22Rv1 (cell line): ENCODE results near the gene SLC22A17.
A peak's percentile ranks its signal among the peaks of the same experiment; 100 is the strongest.

ENCODE experiments used
- H3K27ac ChIP-seq: fragments of 450-650 bp; 2 replicates; pipeline ENCODE4 v1.5.1; 2017
- CTCF ChIP-seq: fragments of 450-650 bp; IDR thresholded peaks from 2 replicates; pipeline ENCODE4 v1.5.1; 2017; ENCODE audit warnings: mild to moderate bottlenecking
- ZFX ChIP-seq: fragments of 450-650 bp; IDR thresholded peaks from 2 replicates; pipeline ENCODE4 v1.6.1; 2017; ENCODE audit warnings: antibody characterized with exemption, borderline replicate concordance

The SLC22A17 gene

GRCh38 chr14:23300687-23301223, 51.9 kb downstream of the SLC22A17 start:
- H3K27ac ChIP-seq, result peak overlapping the region; percentile 96
- TF ChIP-seq ZFX (no peak), CTCF (no peak)

GRCh38 chr14:23299986-23300686, 52.6 kb downstream of the SLC22A17 start:
- TF ChIP-seq CTCF, result peak; percentile 13; the same call in 1 of the 2 replicates
- TF ChIP-seq ZFX, result no peak
- peak overlapping the region; percentile 96 for H3K27ac ChIP-seq

GRCh38 chr14:23299211-23299957, 53.3 kb downstream of the SLC22A17 start:
- H3K27ac ChIP-seq, result peak overlapping the region; percentile 96
- TF ChIP-seq ZFX, result no peak
- peak; percentile 54 for TF ChIP-seq CTCF

- H3K27ac ChIP-seq, result no peak overlapping the region
- TF ChIP-seq ZFX (no peak), CTCF (no peak)
Observed at GRCh38 chr14:23297611-23298277, 54.9 kb downstream of the SLC22A17 start.

GRCh38 chr14:23297096-23297495, 55.6 kb downstream of the SLC22A17 start:
- H3K27ac ChIP-seq, result no peak overlapping the region; the same call in 1 of the 2 replicates
- TF ChIP-seq CTCF (no peak), ZFX (no peak)
